Measurements from ENCODE around the gene TSTD1.

GRCh38 chr1:161052899-161053298 is 14.1 kb upstream of the TSTD1 start:
- TF ChIP-seq CTCF (IDR thresholded peaks at IDR 0.05) = no peak
- TF ChIP-seq ZNF423 (CRISPR knock-in tag; IDR thresholded peaks at IDR 0.05) = no peak
- TF ChIP-seq, protein P1, sequence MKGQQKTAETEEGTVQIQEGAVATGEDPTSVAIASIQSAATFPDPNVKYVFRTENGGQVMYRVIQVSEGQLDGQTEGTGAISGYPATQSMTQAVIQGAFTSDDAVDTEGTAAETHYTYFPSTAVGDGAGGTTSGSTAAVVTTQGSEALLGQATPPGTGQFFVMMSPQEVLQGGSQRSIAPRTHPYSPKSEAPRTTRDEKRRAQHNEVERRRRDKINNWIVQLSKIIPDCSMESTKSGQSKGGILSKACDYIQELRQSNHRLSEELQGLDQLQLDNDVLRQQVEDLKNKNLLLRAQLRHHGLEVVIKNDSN (CRISPR knock-in tag; IDR thresholded peaks at IDR 0.05) = no peak
- TF ChIP-seq, protein P2, sequence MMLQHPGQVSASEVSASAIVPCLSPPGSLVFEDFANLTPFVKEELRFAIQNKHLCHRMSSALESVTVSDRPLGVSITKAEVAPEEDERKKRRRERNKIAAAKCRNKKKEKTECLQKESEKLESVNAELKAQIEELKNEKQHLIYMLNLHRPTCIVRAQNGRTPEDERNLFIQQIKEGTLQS (CRISPR knock-in tag; conservative IDR thresholded peaks at IDR 0.05) = no peak
- no peak for TF ChIP-seq ATF2 (CRISPR knock-in tag; IDR thresholded peaks at IDR 0.05; ENCODE audit: borderline replicate concordance, low read depth)
- TF ChIP-seq, protein P3, sequence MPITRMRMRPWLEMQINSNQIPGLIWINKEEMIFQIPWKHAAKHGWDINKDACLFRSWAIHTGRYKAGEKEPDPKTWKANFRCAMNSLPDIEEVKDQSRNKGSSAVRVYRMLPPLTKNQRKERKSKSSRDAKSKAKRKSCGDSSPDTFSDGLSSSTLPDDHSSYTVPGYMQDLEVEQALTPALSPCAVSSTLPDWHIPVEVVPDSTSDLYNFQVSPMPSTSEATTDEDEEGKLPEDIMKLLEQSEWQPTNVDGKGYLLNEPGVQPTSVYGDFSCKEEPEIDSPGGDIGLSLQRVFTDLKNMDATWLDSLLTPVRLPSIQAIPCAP (CRISPR knock-in tag; IDR thresholded peaks at IDR 0.05) = no peak
- no peak for TF ChIP-seq JUN (CRISPR knock-in tag; IDR thresholded peaks at IDR 0.05)
- no peak for TF ChIP-seq MAX (CRISPR knock-in tag; IDR thresholded peaks at IDR 0.05)
- no peak for TF ChIP-seq ZNF263 (CRISPR knock-in tag; IDR thresholded peaks at IDR 0.05; ENCODE audit: low read depth)
- no peak for TF ChIP-seq ELF4 (CRISPR knock-in tag; IDR thresholded peaks at IDR 0.05; ENCODE audit: low read depth)
- no peak for TF ChIP-seq SP1 (CRISPR knock-in tag; conservative IDR thresholded peaks at IDR 0.05)
- no peak for TF ChIP-seq ZNF671 (CRISPR knock-in tag; IDR thresholded peaks at IDR 0.05)

Measured in WTC11 (cell line).